Suppressor macrophage treated with lipopolysaccharide for 4 hours (primary cell): ENCODE data around the gene MAP3K14.

Source experiments
- DNase-seq: peaks from one replicate; pipeline ENCODE4 v3.0.0-alpha.2; 2020

MAP3K14 gene

GRCh38 chr17:45338996-45339535 is 22.2 kb upstream of the MAP3K14 start:
- no peak for DNase-seq

DNA sequence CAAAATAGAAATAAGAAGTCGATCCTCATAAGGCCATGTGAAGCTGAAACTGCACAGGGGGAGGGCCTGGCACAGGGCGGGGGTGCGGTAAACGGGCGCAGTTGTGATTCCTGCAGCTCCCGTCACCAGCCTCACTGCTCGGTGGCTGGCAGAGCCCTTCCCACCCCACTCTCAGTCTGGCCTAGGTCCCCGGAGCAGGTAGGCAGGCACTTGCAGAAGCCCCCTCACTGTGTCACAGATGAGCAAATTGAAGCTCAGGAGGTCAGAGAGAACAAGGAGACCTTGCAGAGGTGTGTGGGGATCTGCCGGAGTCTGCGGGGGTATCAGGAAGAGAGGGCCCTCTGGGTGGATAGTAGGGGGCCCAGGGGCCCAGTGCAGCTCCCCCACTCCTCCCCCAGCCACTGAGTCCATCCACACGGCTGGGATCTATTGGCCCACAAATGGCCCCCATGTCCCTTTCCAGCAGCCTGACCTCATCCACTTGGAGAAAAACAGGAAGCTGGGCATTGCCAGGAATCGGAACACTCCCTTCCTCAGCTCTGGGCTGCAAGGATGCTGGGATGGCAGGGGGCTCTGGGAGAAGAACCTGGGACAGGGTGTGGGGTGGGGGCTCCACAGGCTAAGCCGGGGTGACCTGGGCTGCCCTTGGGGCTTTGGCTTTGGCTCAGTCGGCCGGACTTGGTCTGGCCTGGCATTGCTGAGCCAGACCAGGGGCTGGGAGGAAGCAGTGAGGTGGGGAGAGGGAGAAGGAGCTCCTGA is 21.4 kb upstream of the MAP3K14 start:
- DNase-seq, result no peak

GRCh38 chr17:45336390-45337182 is 19.8 kb upstream of the MAP3K14 start:
- DNase-seq, result no peak

GRCh38 chr17:45335721-45336120 is 18.9 kb upstream of the MAP3K14 start:
- no peak for DNase-seq

DNA sequence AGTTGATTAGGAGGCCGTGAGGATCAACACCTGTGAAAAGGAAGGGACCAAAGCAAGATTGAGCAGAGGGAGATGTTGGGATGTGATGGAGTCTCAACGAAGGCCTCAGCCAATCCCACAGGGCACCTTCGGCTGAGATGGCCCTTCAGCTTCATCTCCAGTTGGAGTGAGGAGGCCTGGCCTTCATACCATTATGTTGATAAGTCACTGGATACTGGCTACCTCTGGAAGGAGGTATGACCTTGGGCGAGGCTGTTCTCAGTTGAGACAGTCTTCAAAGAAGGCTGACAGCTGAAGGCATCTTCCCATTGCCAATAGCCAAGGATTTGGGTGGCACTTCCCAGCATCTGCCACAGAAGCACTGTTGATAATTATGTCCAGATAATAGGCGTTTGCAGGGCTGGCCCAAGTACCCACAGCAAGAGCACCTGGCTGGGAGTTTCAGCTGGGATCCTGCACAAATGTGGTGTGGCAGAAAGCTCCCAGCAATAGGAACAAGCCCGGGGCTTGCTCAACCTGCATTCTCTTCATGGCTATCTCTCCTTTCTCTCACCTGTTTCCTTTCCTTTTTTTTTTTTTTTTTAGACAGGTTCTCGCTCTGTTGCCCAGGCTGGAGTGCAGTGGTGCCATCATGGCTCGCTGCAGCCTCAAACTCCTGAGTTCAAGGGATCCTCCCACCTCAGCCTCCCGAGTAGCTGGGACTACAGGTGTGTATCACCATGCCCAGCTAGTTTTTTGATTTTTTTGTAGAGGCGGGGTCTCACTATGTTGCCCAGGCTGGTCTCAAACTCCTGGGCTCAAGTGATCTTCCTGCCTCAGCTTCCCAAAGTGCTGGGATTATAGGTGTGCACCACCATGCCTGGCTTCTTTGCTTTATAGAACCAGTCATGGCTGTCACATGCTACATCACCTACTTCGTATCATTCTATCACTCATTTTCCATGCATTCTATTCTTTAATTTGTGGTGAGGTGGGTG is 18.2 kb upstream of the MAP3K14 start:
- DNase-seq, result no peak

- no peak for DNase-seq
Measured at GRCh38 chr17:45334231-45334630, 17.4 kb upstream of the MAP3K14 start.

- DNase-seq, result no peak
Measured at GRCh38 chr17:45333702-45334092, 16.9 kb upstream of the MAP3K14 start.

- peak; percentile 91 for DNase-seq
Measured at GRCh38 chr17:45332989-45333701, 16.3 kb upstream of the MAP3K14 start.

- no peak for DNase-seq
Measured at GRCh38 chr17:45332505-45332904, 15.7 kb upstream of the MAP3K14 start.

DNA sequence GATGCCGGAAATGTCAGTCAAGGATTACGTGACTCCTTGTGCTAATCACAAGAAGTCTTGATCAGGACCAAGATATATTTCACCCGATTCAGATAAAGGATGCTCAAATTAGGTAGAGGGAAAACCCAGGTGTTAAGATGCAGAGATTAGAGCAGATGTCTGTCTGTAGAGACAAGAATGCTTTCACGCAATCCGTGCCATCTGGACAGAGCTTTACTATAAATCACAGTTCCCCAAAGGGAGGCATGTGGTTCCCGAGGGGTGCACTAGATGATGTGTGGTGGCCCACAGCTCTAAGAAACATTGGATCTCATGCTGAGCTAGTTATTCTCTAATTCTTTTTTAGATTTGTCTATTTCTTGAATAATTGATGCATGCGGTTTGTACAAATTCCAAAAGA is 9.8 kb upstream of the MAP3K14 start:
- DNase-seq, result no peak

GRCh38 chr17:45325810-45326209 is 9.0 kb upstream of the MAP3K14 start:
- DNase-seq, result no peak

DNA sequence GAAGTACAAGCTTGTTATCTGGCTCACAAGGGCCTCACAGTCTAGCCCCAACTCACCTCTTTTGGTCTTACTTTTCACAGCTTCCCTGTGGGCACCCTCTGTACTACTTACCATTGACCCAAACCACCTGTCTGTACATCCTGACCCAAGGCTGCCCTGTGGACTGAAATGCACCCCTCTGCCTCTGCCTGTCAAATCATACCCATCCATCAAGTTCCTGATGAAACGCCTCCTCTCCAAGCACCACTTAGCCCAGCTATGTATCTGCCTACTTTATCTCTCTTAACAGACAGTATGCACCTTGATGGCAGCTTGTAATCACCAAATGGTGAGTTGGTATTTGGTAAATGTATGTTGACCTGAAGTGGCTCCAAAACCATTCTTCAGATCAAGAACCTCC is 7.5 kb upstream of the MAP3K14 start:
- DNase-seq, result no peak

DNA sequence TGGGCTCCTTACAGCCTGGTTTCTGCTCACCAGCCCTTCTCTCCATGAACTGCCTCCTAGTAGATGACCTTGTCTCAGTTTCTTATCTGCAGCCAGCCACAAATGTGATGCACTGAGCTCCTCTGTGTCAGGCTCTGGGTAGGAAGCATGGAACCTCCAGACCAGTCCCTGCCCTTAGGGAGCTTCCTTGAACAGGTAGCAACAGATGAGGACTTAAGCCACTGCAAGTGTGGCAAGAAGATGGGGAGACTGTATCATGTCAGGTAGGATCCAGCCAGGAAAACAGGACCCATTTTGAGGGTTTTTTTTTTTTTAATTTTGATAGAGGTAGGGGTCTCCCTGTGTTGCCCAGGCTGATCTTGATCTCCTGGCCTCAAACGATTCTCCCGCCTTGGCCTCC is 5.3 kb upstream of the MAP3K14 start:
- DNase-seq, result no peak

GRCh38 chr17:45320931-45321461 is 4.2 kb upstream of the MAP3K14 start:
- peak; percentile 65 for DNase-seq

- DNase-seq, result no peak
Measured at GRCh38 chr17:45320349-45320930, 3.6 kb upstream of the MAP3K14 start.

DNA sequence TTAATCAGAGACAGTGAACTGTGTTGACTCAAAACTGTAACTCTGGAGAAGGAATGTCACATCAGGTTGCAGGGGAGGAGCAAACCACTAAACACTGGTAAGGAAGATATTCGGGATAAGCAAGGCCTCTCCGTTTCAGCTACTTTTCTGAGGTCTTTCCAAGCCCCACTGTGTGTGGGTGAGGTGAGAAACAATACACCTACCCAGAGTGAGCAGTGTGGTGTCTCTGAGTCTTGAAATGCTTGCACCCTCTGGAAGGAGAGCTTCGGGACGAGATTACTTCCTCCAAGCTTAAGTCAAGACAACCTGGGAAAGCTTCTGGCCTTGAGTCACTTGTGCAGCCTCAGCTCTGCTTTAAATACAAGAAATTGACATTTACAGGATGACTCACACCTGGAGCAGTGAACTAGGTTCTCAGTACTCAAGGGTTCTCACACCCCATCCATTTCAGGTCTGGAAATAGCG is 2.5 kb upstream of the MAP3K14 start:
- peak; percentile 56 for DNase-seq

- no peak for DNase-seq
Measured at GRCh38 chr17:45318561-45319230, 1.9 kb upstream of the MAP3K14 start.

- DNase-seq, result peak; percentile 100
Measured at GRCh38 chr17:45317111-45317928, 500 bp upstream of the MAP3K14 start.

- DNase-seq, result no peak
Measured at GRCh38 chr17:45315648-45316433, 979 bp downstream of the MAP3K14 start.
